Vagina (tissue), 2 donors: ENCODE data around the gene SLC12A8.

Experiments used
- CTCF ChIP-seq, 3 experiments: fragments of 450-650 bp in 2 of 3; fragments of 200-600 bp in 1 of 3; sonication (generic) in 1 of 3; IDR thresholded peaks; one replicate each; pipeline ENCODE4 v1.5.1; 2017 to 2019; ENCODE audit warnings: antibody characterized with exemption in 3 of 3, mild to moderate bottlenecking in 2 of 3, moderate library complexity in 2 of 3
- POLR2A ChIP-seq, 2 donors: fragments of 450-650 bp; IDR thresholded peaks; one replicate each; pipeline ENCODE4 v1.6.1; 2017; ENCODE audit warnings: antibody characterized with exemption in 2 of 2, mild to moderate bottlenecking in 2 of 2, moderate library complexity in 2 of 2

- no peak for TF ChIP-seq POLR2A (IDR thresholded peaks at IDR 0.05)
- no peak for TF ChIP-seq CTCF (IDR thresholded peaks at IDR 0.05)
Observed at GRCh38 chr3:125179884-125180240, 32.7 kb downstream of the SLC12A8 start.
